IPS-11a (cell line): ENCODE data around the gene TRPM3.
"Not testable (repeated sequence)": the region's sequence is repeated elsewhere in the genome, so short reads cannot be mapped to it uniquely, and the experiment has no call there.

ENCODE experiments used
- H3K4me3 ChIP-seq: one replicate; pipeline ENCODE4 v1.5.1; 2013; ENCODE audit warnings: low read depth, low read length, control low read depth

Gene TRPM3

DNA sequence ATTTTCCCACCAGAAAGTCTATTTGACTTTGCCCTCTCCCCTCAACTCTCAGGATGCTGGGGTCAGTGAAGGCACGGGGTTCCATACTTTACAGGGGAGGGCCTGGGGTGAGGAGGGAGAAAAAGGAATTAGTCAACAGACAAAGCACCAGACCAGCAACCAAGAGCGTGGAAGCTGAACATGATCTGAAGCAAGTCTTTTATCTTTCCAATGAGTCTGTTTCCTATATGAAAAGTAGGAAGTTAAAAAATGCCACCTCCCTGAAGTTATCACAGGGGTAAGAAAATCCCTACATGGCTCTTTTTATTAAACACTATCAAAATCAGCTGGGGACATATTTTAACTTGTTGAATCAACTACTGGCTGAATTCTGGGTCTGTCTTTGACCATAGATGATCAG lies 337.0 kb downstream of the TRPM3 start:
- H3K4me3 ChIP-seq: no peak overlapping the region

DNA sequence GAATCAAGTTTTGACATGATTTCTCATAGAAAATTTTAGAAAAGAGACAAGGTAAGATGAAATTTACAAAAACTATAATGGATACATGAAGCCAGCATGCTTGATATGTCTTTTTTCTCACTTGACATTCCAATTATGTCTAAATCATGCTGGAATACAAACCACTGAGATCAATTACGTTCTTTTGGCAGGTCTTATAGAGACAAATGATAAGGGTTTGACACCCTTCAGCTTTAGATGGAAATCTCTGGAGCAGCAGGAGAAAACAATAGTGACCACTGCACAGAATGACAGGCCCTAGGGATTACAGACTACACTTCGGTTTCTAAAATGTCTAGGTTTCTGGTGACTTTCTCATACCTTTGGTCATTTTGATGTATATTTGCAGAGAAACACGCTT lies 342.9 kb downstream of the TRPM3 start:
- H3K4me3 ChIP-seq: no peak overlapping the region

DNA sequence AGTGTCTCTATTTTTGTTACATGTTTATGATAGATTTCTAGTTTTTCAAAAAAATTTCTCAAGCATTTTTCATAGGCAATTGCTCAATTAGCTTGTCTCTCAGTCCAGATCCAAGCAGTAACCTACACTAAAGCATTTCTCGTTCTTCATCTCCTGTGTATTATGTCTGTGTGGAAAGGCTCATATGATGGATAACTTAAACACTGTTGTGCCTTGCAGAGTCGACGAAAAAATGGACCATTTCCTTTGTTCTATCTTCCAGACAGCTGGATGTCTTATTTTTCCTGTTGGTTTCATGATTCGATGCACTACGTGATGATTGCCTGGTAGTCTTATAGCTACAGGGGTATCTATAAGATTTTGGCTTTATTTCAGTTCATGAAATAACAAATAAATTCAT lies 347.8 kb downstream of the TRPM3 start:
- no peak overlapping the region for H3K4me3 ChIP-seq

DNA sequence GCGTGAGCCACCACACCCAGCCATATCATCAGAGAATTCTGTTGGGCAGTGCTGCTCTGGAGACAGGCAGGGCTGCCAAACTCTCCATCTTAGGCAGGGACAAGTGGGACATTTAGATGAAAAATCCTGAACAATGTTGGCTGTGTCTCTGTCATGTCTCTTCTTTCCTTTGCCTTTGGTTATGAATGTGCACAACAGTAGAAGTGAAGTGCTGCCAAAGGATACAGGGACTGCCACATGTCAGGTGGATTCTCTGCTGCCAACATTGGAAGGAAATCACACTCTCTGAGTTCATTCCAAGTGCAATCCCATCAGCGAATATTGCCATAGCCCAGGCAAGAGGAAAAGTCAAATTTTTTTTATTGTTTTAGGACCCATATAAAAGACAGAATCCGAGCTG lies 348.8 kb downstream of the TRPM3 start:
- no peak overlapping the region for H3K4me3 ChIP-seq

DNA sequence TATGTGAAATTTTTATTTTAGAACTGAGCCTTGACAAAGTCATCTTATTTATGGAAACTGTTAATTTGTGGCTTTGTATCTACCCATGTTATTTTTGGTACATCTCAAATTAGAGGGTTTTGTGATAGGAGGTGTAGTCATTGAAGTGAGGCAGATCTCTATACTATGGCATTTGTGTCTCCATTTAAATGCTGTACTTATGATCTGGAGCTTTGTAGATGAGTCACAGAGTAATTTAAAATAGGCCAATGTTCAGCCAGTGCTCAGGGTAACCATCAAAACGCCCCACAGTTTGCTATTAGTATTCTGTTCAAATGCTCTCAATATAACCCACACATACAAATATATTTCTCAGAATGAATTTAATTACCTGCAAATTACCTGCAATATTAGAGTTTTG lies 355.5 kb downstream of the TRPM3 start:
- H3K4me3 ChIP-seq: no peak overlapping the region

DNA sequence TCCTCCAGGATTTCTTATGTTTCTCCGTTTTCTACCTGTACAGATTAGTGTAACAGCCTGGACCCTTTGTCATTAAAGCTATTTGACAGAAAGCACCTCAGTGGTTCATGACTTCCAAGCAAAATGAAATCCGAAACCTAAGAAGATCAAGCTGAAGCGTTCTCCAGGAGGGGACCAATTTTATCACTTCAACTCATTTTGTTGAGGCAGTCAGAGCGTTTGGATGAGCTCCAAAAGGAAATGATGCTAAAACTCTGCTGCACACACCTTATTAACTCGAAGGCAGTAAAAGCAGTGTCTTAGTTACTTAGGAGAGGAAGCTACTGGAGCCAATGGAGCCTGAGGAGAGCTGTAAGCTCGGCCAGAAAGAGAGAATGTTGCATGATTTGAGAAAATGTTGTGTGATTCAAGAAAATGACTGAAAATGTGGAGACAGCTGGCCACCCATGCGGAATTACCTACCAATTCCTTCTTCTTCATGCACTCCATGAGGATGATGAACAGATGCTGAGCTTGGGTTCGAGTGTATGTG lies 360.2 kb downstream of the TRPM3 start:
- no peak overlapping the region for H3K4me3 ChIP-seq

DNA sequence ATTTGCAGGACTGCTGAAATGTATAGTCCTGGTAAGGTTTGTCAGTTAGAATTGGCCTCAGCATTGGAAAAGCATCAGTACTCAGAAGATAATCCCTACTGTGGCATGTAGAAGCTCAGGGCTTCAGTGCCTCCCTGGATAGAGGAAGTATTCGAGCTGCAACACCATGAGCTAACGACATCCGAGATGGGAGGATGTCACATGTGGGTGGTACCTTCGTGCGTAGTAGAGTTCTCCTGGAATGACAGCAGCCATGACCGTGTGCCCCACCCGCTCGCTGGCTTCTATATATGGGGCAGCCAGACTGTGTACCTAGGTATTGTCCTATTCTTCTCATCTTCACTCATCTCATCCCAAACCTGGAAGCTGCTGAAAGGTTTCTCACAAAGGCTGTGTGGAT lies 361.2 kb downstream of the TRPM3 start:
- no peak overlapping the region for H3K4me3 ChIP-seq

DNA sequence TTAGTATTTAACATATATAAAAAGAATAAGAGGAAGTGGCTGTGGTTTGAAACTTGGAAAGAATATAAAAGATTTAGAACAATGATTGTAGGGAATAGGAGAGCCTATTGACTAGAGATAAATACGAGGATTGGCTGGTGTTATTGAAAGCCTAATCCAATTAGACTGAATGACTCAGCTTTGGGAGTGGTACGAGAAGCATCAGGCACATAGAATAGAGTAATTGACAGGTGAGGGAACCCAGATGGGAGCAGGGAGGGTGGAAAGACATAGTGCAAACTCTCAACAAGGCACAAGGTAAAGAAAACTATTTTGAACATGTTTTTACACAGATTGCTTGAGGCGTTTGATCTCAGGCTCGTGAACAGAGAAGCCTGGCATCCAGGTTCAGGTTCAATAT lies 368.1 kb downstream of the TRPM3 start:
- H3K4me3 ChIP-seq: no peak overlapping the region

DNA sequence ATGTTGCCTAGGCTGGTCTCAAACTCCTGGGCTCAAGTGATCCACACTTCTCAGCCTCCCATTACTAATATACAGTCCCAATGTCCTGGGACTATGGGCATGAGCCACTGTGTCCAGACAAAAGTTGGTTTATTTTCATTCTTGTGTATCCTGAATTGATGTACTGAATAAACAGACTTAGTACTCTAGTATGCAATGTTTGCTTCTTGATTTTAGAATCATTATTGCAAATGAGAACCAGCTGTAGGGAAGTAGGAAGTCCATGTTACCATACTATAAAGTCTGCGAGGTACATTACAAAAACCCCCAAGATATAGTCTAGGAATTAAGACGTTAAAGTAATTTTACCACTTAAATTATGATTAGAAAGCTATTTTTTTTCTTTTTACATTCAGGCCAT lies 372.4 kb downstream of the TRPM3 start:
- no peak overlapping the region for H3K4me3 ChIP-seq

DNA sequence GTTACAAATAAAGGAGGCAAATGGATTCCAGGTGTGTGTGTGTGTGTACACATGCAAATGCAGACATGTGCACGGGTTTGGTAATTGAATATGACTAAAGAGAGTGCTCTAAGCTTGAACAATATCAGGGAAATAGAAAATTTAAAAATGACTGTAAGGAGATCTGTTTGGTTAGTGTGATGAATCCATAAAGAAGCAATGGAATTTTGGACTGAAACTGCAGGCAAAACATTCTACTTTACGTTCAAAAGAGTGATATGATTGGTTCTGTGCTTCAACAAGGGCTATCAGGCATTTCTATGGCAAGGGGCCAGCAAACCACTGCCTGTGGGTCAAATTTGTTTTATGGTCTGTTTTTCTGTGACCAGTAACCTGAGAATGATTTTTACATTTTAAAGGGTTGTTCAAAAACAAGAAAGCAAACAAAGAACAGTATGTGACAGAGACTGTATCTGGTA lies 374.1 kb downstream of the TRPM3 start:
- no peak overlapping the region for H3K4me3 ChIP-seq

DNA sequence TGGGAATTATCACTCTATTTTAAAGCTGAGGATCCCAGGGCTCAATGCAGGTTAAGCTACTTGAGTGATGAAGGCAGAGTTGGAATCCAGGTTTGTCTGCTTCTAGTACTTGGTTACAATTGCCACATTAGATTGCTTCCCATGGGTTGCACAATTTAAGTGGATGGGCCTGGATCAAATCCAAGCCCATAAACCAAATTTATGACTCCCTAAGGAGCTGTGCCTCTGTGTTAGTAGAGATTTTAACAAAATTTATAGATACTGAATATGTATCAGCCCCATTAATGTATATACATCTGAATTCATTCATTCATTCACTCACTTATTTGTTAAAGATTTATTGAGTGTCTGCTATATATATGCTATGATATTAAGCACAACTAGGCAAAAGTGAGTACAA lies 374.7 kb downstream of the TRPM3 start:
- no peak overlapping the region for H3K4me3 ChIP-seq

DNA sequence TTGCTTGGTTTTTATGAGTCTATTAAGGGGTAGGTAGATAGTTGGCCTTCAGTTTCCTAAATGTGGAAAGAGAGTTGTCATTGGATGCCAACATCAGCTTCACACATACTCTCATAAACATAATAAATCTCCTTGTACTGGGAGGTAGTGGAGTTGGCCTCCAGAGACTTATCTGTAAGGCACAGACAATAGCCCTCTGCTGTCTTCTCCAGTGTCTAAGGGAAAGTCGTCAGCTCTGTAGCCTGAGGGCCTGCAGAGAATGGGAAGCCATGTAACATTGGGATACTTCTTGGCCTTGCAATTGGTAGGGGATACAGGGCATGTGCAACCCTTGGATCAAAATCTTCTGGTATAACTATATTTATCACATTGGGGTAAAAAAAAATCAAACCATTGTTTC lies 375.1 kb downstream of the TRPM3 start:
- no peak overlapping the region for H3K4me3 ChIP-seq

DNA sequence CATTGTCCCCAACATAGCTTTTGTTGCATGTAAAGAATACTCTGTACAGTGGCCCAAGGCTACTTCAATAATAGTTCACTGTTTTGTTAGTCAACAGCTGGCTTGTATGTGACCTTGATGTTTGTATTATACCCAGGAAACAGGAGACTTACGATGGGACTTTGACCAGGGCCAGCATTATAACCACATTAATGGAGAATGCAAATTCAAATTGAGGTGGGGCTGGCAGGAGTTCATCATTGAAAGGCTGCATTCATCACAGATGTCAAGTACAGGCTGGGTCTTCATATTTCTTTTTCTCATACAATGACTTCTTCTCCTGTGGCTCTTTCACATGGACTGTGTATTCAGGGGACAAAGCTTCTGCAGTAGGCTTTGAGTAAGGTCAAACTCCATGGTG lies 396.6 kb downstream of the TRPM3 start:
- H3K4me3 ChIP-seq: not testable (repeated sequence)

DNA sequence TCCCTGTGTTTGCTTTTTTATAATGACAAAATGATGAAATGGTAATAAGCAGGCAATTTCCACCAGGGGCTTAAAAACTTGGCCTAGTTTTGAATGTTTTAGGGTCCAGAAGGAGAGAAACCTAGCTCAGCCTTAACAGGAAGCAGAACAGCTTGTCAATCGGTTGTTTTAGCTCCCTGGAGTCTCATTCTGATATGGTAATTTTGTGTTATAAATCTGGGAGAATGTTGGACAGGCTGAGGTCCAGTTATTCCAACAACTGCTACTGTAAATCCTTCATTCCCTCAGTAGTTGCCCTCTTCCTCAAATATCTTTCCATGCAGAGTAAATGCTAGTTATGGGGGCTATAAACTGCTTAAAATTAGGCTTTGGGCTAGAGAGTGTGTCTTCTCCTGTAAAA lies 397.4 kb downstream of the TRPM3 start:
- H3K4me3 ChIP-seq: not testable (repeated sequence)

DNA sequence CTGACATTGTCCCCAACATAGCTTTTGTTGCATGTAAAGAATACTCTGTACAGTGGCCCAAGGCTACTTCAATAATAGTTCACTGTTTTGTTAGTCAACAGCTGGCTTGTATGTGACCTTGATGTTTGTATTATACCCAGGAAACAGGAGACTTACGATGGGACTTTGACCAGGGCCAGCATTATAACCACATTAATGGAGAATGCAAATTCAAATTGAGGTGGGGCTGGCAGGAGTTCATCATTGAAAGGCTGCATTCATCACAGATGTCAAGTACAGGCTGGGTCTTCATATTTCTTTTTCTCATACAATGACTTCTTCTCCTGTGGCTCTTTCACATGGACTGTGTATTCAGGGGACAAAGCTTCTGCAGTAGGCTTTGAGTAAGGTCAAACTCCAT lies 414.6 kb downstream of the TRPM3 start:
- H3K4me3 ChIP-seq: not testable (repeated sequence)

DNA sequence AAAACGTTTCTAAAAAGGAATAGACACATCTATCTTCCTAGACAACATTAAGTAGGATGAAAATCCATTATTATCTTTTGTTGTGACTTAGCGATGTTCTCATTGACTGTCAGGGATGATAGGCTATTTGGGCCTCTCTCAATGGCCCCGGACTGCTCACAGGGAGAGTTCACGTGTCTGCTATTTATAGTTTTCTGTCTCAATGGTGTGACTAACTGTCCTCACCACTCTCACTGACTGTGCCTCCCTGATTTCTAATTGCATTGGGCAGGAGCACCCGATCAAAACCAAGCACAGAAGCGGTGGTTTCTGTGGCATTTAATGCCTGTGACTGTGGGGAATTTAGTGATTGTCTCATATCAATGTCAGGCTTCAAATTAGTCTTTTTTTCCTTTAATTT lies 420.3 kb downstream of the TRPM3 start:
- H3K4me3 ChIP-seq: no peak overlapping the region

DNA sequence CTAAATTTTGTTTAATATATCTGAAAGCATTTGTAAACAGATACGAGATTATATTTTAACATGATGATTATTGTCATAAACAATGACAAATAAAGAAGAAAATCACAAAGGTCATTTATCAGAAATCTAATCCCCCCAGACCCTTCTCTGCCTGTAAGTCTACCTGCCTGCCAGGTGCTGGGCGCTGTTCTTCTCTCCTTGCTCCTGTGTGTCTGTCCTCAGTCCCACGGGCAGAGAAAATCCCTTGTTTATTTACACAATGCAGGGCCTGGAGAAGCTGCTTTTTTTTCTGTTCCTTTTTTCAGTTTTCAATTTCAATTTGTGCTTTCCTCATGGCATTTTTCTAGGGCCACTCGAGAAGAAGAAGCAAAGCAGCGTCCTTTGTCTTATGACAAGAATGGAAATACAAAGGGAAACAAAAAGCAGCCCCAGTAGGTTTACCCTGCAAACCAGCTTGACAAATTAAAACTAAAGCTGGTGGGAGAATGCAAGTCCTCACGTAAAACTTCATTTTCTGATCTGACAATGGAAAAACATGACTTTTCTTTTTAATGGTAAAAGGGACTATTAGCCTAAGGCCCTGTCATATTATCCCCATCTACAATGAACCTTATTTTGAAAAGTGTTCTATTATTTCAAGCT lies 424.6 kb downstream of the TRPM3 start:
- H3K4me3 ChIP-seq: no peak overlapping the region

DNA sequence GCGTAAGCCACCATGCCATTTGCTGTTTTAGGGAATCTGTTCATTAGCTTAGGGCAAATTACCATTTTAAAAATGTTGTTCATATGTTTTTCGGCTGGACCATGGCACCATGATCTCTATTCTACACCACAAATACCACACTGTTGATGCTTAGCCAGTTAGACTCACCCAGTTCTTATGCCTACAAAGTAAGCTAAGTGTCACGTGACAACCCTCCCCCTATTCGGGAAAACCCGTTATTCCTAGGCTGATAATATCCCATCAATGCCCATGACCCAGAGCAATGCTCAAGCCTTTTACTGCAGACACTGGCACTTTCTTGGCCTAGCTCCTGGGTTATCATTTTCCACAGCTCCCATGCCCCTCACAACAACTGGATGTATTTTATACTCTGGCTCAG lies 426.7 kb downstream of the TRPM3 start:
- no peak overlapping the region for H3K4me3 ChIP-seq

DNA sequence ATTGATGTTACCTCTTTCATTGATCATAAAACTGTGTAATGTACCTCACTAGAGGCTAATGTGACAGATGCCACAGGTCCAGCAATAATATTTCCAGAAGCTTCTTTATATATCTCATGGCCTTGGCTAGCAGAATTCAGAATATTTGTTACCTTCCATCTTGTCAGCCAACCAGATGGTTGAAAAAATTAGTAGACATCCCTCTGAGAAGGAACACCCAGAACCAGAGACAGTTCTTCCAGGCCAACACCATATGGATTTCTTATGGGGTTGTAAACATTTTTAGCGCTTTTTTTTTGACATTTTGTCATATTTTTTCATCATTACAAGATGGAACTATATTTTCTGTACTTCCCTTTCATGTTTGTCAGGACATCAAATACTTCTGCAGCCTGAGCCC lies 428.2 kb downstream of the TRPM3 start:
- H3K4me3 ChIP-seq: no peak overlapping the region

DNA sequence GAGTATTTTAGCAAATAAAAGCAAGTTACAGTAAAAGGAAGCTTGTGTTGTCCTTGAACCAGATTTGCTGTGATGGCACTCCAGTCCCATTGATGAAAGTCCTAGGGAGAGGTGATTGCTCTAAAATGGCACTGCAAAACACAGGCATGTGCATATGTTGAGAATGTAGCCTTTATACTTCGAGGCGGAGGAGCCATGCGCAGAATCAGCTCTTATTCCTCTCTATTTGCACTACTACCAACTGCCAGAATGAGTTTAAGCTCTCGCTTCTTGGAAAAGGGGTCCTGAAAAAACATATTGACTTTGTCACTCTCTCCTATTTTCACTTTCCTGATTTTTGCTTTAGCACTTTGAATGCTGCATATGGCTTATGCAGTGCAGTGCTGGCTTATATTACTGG lies 429.0 kb downstream of the TRPM3 start:
- H3K4me3 ChIP-seq: no peak overlapping the region

DNA sequence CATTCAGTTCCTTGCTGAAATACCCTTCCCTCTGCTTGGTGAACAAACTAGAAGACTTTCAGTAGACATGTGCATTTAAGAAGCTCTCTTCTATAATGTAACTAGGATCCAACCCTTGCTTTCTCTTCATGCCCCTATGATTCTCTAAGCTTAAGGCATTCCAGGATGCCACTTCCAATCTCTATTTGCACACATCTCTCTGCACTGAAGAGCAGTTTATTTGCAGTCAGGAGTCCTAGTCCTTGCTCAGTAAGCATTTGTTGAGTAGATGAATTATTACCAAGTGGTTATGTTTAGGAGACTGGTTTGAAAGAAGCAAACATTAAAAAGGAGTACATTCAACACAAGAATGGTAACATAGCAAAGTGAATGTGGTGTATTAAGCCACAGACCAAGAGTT lies 432.7 kb downstream of the TRPM3 start:
- H3K4me3 ChIP-seq: no peak overlapping the region

DNA sequence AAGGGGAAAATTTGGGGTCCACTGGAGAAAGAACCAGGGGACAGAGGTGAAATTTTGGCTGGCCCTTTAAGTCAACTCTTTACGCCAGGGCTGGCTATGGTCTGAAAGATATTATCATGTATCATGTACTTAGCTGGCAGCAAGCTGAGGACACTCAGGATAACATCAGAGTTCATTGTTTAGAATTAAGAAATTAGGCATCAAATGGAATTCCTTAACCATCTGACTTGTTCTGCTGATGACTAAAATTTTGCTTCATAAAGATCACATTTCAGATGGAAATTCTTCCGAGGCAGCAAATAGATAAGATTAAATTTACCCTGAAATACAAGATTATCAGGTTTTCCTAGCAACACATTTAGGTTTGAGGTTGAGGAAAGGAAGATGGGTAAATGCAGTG lies 437.6 kb downstream of the TRPM3 start:
- H3K4me3 ChIP-seq: no peak overlapping the region

DNA sequence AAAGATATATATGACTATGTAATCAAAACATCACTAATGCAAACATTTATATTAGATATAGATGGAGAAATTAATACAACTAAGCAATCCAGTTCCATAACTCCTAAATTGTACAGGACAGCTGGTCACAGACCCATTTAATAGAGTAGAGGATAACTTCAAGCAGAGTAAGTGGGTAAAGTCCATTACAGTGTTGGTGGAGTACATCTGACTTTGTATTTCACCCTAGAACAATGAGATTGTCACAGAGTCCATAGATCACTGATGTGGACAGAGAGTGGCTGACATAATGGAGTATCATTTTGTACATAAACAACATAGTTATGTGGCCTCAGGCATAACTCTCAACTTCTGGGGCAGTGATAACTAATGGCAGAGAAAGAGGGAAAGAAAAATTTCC lies 439.1 kb downstream of the TRPM3 start:
- no peak overlapping the region for H3K4me3 ChIP-seq
